HG03103 (cell line): ENCODE measurements around the gene CRABP2.

Source experiments
- ATAC-seq: cut with Tn5 transposase; IDR thresholded peaks from one replicate; pipeline ENCODE4 v1.9.1; 2021; ENCODE audit warnings: low read depth; ENCODE audit not compliant: unreplicated experiment

CRABP2 gene

GRCh38 chr1:156658945-156659574, 46.3 kb downstream of the CRABP2 start:
- no peak for ATAC-seq

DNA sequence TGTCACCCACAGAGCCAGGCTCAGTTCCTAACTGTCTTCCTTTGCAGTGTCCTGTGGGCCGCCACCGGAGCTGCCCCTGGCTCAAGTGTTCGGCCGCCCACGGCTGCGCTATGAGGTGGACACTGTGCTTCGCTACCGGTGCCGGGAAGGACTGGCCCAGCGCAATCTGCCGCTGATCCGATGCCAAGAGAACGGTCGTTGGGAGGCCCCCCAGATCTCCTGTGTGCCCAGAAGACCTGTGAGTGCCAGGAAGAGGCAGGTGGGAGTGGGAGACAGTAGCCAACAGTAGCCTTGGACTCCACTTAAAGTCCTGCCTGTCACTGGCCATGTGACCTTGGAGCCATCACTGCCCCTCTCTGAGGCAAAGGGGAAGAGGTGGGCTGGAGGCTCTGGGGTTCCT, 46.9 kb downstream of the CRABP2 start:
- ATAC-seq = no peak

DNA sequence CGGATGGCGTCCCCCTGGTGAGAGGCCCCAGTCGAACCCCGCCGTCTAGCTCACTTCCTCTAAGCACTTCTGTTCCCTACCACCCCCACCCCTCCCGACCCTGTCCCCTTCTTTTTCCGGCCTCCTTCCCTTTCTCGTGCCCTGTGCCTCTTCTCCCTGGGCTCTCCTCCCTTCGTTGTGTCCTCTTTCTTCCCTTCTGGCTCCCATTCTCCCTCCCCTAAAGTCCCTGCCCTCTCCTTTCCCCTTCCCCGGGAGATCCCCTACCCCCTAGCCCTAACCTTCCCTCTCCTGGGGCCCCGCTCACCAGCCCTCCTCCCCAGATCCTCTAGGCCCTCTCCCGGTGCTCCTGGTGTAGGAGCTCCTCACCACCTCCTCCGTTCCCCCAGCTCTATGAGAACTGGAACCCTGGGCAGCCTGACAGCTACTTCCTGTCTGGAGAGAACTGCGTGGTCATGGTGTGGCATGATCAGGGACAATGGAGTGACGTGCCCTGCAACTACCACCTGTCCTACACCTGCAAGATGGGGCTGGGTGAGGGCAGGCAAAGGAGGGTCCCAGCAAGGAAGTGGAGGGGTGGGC, 47.6 kb downstream of the CRABP2 start:
- no peak for ATAC-seq

DNA sequence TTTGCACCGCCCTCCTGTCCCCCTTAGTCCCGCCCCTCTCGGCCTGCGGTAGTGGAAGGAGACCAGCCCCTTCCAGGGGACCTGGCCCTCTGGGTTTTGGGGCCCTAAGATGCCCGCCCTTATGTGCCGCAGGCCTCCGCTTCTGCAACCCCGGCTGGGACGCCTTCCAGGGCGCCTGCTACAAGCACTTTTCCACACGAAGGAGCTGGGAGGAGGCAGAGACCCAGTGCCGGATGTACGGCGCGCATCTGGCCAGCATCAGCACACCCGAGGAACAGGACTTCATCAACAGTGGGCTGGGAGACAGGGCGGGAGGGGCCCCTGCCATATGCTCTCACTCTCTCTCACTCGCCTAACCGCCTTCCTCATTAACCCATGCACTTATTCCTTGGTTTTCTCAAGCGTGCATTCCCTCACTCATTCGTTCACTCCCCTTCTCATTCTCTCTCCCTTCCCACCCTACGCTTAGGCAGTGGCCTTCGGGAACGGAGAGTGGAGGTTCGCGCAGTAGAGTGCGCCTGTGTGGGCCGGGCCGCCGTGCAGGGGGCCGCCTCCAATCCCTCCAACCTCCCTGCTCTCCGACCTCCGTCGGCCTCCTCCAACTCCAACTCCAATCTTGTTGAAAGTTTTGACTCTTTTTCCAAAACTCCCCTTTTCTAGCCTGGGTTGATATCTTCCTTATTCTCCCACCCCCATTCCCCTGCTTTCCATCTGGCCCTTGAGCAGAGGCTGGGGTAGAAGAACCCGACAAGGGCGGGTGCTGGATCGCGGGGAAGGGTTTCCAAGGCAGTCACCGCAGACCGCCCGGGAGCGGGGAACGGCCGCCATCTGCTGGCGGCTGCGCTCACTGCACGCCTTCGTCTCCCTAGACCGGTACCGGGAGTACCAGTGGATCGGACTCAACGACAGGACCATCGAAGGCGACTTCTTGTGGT, 48.3 kb downstream of the CRABP2 start:
- no peak for ATAC-seq

- no peak for ATAC-seq
These were observed 49.4 kb downstream of the CRABP2 start for GRCh38 chr1:156655904-156656516.

GRCh38 chr1:156655151-156655903, 50.1 kb downstream of the CRABP2 start:
- no peak for ATAC-seq

DNA sequence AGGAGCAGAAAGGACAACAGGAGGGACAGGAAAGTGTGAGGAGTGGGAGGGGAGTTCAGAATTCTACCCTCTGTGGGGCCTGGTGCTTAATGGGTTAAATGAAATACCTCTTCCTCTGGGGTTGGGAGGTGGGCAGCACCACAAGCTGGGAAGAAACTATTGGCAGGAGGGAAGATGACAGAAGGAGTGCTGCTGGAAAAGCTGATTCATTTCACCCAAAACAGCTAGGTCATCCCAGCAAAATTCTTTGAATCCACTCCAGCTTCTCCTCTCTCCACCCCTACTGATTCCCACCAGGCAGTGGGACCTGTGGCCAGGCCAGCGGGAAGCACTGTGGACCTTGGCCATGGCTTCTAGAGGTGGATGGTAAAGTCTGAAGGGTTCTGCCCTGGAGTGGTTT, 50.7 kb downstream of the CRABP2 start:
- no peak for ATAC-seq

- no peak for ATAC-seq
These were observed 52.4 kb downstream of the CRABP2 start for GRCh38 chr1:156652992-156653355.

DNA sequence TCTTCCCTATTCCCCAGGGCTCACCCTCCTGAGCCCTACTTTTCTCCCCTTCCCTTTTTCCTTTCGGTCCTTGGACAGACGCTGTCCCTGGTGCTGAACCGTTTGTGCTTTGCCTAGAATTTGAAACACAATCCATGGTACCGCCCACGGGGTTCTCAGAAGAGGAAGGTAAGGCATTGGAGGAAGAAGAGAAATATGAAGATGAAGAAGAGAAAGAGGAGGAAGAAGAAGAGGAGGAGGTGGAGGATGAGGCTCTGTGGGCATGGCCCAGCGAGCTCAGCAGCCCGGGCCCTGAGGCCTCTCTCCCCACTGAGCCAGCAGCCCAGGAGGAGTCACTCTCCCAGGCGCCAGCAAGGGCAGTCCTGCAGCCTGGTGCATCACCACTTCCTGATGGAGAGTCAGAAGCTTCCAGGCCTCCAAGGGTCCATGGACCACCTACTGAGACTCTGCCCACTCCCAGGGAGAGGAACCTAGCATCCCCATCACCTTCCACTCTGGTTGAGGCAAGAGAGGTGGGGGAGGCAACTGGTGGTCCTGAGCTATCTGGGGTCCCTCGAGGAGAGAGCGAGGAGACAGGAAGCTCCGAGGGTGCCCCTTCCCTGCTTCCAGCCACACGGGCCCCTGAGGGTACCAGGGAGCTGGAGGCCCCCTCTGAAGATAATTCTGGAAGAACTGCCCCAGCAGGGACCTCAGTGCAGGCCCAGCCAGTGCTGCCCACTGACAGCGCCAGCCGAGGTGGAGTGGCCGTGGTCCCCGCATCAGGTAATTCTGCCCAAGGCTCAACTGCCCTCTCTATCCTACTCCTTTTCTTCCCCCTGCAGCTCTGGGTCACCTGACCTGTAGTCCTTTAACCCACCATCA, 53.0 kb downstream of the CRABP2 start:
- no peak for ATAC-seq
